Ramos (cell line): ENCODE measurements around the gene ANO9.
"Not testable (repeated sequence)": the region's sequence is repeated elsewhere in the genome, so short reads cannot be mapped to it uniquely, and the experiment has no call there.

Experiments
- in situ Hi-C: fragments of 300-500 bp; cut with MboI; formaldehyde crosslinking; loops from one replicate; pipeline ENCODE4 v1.14.3; 2022; ENCODE audit warnings: low sequenced_read_pairs; ENCODE audit not compliant: unreplicated experiment

ANO9 gene

GRCh38 chr11:405323-405953 lies 36.4 kb downstream of the ANO9 start:
- in situ Hi-C loops, result no loop called here

DNA sequence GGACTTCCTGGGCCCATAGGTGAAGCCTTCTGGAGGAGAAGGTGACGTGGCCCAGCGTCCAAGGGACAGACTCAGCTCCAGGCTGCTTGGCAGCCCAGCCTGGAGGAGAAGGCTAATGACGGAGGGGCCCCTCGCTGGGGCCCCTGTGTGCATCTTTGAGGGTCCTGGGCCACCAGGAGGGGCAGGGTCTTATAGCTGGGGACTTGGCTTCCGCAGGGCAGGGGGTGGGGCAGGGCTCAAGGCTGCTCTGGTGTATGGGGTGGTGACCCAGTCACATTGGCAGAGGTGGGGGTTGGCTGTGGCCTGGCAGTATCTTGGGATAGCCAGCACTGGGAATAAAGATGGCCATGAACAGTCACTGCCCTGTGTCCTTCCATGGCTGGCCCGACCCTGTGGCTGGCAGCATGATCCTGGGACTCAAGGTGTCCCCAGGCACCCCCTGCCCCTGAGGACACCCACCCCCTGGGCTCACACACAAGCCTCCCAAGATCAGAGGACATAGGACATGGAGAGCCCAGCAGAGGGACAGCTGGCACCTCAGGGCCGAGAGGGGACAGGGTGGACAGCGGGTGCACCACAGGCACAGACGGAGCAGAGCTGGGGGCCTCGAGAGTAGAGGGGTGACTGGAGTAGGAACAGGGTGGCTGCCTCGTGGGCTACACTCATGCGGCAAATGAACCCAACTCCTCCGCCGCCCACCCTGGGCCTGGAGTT lies 37.1 kb downstream of the ANO9 start:
- in situ Hi-C loops, result no loop called here

GRCh38 chr11:403761-404431 lies 37.9 kb downstream of the ANO9 start:
- in situ Hi-C loops, result no loop called here

DNA sequence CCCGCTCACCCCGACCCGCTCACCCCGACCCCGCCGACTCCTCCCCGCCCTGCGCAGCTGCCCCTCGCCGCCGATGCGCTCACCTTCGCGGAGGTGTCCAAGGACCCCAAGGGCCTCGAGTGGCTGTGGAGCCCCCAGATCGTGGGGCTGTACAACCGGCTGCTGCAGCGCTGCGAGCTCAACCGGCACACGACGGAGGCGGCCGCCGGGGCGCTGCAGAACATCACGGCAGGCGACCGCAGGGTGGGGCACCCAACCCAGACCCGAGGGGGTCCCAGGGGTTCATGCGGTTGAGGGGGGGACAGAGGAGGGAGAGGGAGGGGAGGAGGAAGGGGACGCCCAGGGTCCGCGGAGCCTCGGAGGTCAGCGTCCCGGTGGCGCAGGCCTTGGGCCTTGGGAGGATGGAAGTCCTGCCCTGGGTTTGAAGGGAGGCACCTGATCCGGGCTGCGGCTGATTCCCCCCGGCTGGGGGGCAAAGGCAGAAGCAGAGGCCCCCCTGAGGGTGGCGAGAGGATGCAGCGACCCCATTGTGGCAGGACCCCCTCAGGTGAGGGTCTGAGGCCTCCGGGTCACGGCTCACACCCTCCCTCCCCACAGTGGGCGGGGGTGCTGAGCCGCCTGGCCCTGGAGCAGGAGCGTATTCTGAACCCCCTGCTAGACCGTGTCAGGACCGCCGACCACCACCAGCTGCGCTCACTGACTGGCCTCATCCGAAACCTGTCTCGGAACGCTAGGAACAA lies 38.6 kb downstream of the ANO9 start:
- in situ Hi-C loops, result no loop called here

GRCh38 chr11:401196-401595 lies 40.6 kb downstream of the ANO9 start:
- in situ Hi-C loops, result not testable (repeated sequence)

DNA sequence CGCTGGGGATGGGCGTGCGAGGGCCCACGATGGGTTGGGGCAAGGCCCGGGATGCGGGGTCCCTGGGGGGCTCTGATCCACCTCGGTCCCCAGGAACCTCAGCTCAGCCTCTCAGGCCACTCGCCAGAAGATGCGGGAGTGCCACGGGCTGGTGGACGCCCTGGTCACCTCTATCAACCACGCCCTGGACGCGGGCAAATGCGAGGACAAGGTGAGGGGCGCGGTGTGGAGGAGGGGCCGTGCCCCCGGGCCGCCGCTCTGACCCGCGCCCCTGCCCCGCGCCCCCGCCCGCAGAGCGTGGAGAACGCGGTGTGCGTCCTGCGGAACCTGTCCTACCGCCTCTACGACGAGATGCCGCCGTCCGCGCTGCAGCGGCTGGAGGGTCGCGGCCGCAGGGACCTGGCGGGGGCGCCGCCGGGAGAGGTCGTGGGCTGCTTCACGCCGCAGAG lies 41.5 kb downstream of the ANO9 start:
- in situ Hi-C loops, result no loop called here

- in situ Hi-C loops, result no loop called here
Observed at GRCh38 chr11:399731-400211, 42.0 kb downstream of the ANO9 start.

GRCh38 chr11:398826-399225 lies 43.0 kb downstream of the ANO9 start:
- in situ Hi-C loops, result no loop called here

DNA sequence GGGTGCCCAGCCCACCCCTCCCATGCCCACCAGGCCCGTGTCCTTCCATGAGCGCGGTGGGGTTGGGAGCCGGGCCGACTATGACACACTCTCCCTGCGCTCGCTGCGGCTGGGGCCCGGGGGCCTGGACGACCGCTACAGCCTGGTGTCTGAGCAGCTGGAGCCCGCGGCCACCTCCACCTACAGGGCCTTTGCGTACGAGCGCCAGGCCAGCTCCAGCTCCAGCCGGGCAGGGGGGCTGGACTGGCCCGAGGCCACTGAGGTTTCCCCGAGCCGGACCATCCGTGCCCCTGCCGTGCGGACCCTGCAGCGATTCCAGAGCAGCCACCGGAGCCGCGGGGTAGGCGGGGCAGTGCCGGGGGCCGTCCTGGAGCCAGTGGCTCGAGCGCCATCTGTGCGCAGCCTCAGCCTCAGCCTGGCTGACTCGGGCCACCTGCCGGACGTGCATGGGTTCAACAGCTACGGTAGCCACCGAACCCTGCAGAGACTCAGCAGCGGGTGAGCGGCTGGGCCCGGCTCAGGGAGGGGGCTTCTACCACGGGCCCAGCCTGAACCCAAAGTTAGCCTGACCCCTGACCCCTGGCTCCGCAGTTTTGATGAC lies 44.8 kb downstream of the ANO9 start:
- in situ Hi-C loops, result no loop called here

DNA sequence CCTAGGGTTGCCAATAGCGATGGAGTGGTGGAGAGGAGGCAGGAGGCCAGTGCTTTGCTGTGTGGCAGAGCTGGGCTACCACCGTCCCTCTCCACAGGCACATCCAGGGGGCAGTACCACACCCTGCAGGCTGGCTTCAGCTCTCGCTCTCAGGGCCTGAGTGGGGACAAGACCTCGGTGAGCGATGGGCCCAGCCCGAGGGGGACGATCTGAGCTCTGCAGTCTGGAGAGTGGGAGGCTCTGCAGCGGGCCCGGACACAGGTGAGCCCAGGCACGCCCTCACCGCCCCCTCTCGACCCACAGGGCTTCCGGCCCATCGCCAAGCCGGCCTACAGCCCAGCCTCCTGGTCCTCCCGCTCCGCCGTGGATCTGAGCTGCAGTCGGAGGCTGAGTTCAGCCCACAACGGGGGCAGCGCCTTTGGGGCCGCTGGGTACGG lies 45.3 kb downstream of the ANO9 start:
- in situ Hi-C loops, result no loop called here

DNA sequence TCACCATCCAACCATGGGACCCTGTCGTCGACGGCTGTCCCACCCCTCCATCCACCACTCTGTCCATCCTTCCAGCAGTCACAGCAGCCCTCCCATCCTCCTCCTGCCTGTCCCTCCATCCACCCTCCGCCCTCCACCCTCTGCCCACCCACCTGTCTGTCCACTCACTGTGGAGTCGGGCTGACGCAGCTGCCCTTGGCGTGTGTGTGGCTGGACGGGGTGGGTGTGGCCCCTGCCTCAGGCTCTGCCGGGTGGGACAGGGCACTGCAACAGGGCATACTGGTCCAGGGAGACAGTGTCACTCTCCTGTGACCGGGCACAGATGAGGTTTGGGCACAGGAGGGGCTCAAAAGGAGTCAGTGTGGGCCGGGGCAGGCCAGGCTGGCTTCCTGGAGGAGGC lies 45.9 kb downstream of the ANO9 start:
- in situ Hi-C loops, result no loop called here

- in situ Hi-C loops, result no loop called here
Observed at GRCh38 chr11:394858-395655, 46.8 kb downstream of the ANO9 start.

DNA sequence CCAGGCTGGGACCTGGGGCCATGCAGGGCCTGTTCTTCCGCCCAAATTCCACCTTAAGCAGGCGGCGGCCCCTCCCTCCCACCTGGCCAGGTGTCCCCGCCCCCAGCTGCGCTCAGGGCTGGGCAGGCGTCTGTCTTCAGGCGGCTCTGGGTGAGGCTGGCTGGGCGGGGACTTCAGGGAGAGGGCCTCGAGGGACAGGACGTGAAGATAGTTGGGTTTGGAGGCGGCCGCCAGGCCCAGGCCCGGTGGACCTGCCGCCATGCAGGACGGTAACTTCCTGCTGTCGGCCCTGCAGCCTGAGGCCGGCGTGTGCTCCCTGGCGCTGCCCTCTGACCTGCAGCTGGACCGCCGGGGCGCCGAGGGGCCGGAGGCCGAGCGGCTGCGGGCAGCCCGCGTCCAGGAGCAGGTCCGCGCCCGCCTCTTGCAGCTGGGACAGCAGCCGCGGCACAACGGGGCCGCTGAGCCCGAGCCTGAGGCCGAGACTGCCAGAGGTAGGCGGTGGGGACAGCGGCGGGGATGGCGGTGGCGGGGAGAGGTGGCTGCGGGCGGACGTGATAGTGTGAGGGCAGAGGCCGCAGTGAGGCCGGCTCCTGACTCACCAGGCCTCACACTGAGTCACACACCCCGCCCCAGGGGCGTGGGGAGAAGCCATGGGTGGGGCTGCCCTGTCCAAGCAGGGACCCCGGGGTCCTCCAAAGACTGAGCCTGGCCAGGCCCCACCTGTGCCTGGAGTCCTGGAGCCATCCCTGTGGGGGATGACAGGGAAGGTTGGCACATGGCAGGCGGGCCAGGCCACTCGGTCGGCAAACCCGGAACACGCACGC lies 47.6 kb downstream of the ANO9 start, which contains the start of gene PKP3:
Gene PKP3 (plus strand): TSS at position 176 of the 824 bp plus-strand sequence. CDS start 84 bp downstream, at position 260.
- in situ Hi-C loops, result no loop called here

DNA sequence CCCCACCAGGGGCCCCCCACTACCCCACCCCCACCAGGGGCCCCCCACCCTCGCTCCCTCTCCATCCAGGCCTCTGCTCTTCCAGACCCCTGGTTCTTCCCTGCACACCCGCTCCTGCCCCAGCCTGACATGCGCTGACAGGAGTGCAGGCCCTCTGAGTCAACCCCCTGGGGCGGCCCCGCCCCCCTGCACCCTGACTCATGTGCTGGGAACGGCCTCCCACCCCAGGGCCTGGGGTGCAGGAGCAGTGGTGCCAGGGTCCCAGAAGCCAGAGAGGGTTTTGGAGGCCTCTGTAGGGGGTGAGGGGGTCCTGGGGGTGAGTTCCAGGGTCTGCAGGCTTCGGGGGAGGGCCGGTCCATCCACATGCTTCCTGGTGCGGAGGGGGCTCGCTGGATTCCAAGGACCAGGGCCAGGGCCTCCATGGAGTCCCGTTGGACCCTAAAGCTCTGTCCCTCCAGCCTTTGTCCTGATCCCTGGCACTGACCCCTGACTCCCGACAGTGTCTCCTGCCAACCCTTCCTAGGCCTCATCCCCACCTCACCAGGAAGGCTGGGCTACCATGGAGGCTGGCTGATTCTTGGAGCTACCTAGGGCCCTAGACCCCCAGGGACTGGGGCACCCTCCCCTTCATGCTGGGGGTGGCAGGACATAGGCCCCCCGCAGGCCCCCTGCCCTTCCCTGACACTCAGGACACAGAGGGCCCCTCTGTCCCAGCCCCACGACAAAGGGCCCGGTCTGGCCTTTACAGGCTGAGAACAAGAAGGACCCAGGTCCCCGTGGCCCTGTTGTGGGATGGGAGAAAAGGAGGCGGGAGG lies 48.4 kb downstream of the ANO9 start:
- in situ Hi-C loops, result no loop called here

GRCh38 chr11:392102-392777 lies 49.6 kb downstream of the ANO9 start:
- in situ Hi-C loops, result no loop called here

DNA sequence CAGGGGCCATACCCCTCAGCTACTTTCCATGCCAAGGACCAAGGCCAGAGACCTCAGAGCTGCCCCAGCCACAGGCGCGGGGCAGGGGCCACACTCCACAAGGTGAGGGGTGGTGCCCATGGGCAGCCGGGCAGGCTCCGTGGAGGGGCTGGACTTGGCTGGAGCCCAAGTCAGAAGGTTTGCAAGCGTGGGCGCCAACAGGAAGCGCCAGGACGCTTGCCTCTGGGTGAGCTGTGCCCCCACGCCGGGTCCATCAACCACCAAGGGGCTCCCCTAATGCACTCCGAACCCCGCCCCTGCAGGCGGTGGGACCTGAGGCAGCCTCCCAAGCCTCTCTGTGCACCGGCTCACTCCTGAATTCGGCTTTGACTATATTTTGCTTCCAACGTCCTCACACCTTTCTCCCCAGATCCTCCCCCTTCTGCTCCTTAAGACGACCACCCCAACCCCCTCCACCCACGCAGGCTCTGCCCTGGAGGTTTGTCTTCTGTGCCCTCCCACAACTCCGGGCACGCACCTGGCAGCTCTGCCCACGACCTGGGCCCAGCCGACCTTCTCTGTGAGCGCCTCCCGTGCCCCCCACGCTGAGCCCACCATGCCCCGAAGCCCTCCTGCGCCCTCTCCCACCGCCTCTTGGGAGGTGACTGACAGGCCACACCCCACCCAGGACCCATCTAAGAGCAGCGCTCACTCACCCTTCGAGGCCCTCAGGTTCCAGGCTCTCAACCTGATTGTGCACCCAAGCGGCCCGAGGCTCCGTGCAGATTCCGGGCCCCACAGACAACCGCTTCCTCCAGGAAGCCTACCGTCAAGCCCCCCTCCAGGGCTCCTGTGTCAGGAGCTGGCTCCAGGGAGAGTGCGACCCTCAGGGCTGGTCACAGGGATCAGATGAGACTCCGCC lies 50.4 kb downstream of the ANO9 start:
- in situ Hi-C loops, result no loop called here
